ENCODE measurements around the gene DLG5.

The DLG5 gene

GRCh38 chr10:77788496-77789010 is 138.0 kb downstream of the DLG5 start:
- no peak for TF ChIP-seq CTCF (IDR thresholded peaks at IDR 0.05; ENCODE audit: control insufficient read depth, insufficient read depth, low read depth, low read length, missing control alignments)
- DNase-seq (ENCODE audit: low read depth) = no peak
- no peak overlapping the region for H3K4me3 ChIP-seq (ENCODE audit: control insufficient read depth, low read depth, low read length)

GRCh38 chr10:77787440-77787839 is 139.1 kb downstream of the DLG5 start:
- DNase-seq (ENCODE audit: low read depth) = no peak
- no peak for TF ChIP-seq CTCF (IDR thresholded peaks at IDR 0.05; ENCODE audit: control insufficient read depth, insufficient read depth, low read depth, low read length, missing control alignments)
- no peak overlapping the region for H3K4me3 ChIP-seq (ENCODE audit: control insufficient read depth, low read depth, low read length)

- no peak overlapping the region for H3K4me3 ChIP-seq (ENCODE audit: control insufficient read depth, low read depth, low read length)
- DNase-seq (ENCODE audit: low read depth) = peak; percentile 72
- TF ChIP-seq CTCF (IDR thresholded peaks at IDR 0.05; ENCODE audit: control insufficient read depth, insufficient read depth, low read depth, low read length, missing control alignments) = no peak
These were observed 141.7 kb downstream of the DLG5 start for GRCh38 chr10:77784856-77785255.

- DNase-seq (ENCODE audit: low read depth) = no peak
- TF ChIP-seq CTCF (IDR thresholded peaks at IDR 0.05; ENCODE audit: control insufficient read depth, insufficient read depth, low read depth, low read length, missing control alignments) = no peak
- H3K4me3 ChIP-seq (ENCODE audit: control insufficient read depth, low read depth, low read length) = no peak overlapping the region
These were observed 144.1 kb downstream of the DLG5 start for GRCh38 chr10:77782328-77783061.

GRCh38 chr10:77781451-77782327 is 144.9 kb downstream of the DLG5 start:
- no peak for TF ChIP-seq CTCF (IDR thresholded peaks at IDR 0.05; ENCODE audit: control insufficient read depth, insufficient read depth, low read depth, low read length, missing control alignments)
- H3K4me3 ChIP-seq (ENCODE audit: control insufficient read depth, low read depth, low read length) = no peak overlapping the region
- DNase-seq (ENCODE audit: low read depth) = no peak

- DNase-seq (ENCODE audit: low read depth) = no peak
- TF ChIP-seq CTCF (IDR thresholded peaks at IDR 0.05; ENCODE audit: control insufficient read depth, insufficient read depth, low read depth, low read length, missing control alignments) = no peak
- H3K4me3 ChIP-seq (ENCODE audit: control insufficient read depth, low read depth, low read length) = no peak overlapping the region
These were observed 146.4 kb downstream of the DLG5 start for GRCh38 chr10:77780180-77780579.
